ENCODE data around the gene KIF13A.

KIF13A gene

GRCh38 chr6:17872908-17873307, 114.5 kb downstream of the KIF13A start:
- H3K27me3 ChIP-seq (ENCODE audit: insufficient read depth, poor library complexity, severe bottlenecking), result no peaks in the 10 kb centered on the region
- no peak for TF ChIP-seq SPI1 (IDR thresholded peaks at IDR 0.05; ENCODE audit: borderline replicate concordance, low read depth)
- no peak for TF ChIP-seq REST (IDR thresholded peaks at IDR 0.05; ENCODE audit: insufficient replicate concordance, low read depth)
- no peak for TF ChIP-seq GABPA (IDR thresholded peaks at IDR 0.05; ENCODE audit: low read depth)
- no peak for TF ChIP-seq POLR2AphosphoS5 (IDR thresholded peaks at IDR 0.05; ENCODE audit: low read depth)
- TF ChIP-seq, protein P1, sequence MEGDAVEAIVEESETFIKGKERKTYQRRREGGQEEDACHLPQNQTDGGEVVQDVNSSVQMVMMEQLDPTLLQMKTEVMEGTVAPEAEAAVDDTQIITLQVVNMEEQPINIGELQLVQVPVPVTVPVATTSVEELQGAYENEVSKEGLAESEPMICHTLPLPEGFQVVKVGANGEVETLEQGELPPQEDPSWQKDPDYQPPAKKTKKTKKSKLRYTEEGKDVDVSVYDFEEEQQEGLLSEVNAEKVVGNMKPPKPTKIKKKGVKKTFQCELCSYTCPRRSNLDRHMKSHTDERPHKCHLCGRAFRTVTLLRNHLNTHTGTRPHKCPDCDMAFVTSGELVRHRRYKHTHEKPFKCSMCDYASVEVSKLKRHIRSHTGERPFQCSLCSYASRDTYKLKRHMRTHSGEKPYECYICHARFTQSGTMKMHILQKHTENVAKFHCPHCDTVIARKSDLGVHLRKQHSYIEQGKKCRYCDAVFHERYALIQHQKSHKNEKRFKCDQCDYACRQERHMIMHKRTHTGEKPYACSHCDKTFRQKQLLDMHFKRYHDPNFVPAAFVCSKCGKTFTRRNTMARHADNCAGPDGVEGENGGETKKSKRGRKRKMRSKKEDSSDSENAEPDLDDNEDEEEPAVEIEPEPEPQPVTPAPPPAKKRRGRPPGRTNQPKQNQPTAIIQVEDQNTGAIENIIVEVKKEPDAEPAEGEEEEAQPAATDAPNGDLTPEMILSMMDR (IDR thresholded peaks at IDR 0.05; ENCODE audit: insufficient read depth, low read length), result no peak
- H3K27ac ChIP-seq (replicated peaks), result no peak overlapping the region
- no peak for DNase-seq (ENCODE audit: low read depth in 1 of 2, low spot score in 1 of 2)
- H3K4me3 ChIP-seq (replicated peaks; ENCODE audit: insufficient read depth, low read length), result no peak overlapping the region

DNA sequence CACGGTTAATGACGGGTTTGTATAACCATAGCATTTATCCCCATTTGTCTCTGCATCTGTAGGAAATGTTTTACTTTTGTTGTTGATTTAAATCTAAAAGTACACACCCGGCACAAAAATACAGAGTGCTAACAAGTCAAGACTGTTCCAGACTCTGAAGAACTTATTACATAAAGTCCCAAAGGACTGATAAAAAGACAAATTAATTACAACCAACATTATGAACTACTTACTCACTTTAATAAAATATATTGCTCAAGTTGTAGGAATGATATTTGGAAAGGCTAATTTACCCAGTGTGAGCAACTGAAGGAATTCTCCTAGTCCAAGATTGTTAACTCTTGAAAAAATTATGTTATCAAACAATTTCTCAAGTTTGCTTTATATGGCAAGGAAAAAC, 115.6 kb downstream of the KIF13A start:
- TF ChIP-seq GABPA (IDR thresholded peaks at IDR 0.05; ENCODE audit: low read depth), result no peak
- TF ChIP-seq POLR2AphosphoS5 (IDR thresholded peaks at IDR 0.05; ENCODE audit: low read depth), result no peak
- TF ChIP-seq, protein P1 (IDR thresholded peaks at IDR 0.05; ENCODE audit: insufficient read depth, low read length), result no peak
- no peak for TF ChIP-seq REST (IDR thresholded peaks at IDR 0.05; ENCODE audit: insufficient replicate concordance, low read depth)
- TF ChIP-seq SPI1 (IDR thresholded peaks at IDR 0.05; ENCODE audit: borderline replicate concordance, low read depth), result no peak
- H3K27ac ChIP-seq (replicated peaks), result no peak overlapping the region
- H3K27me3 ChIP-seq (ENCODE audit: insufficient read depth, poor library complexity, severe bottlenecking), result no peaks in the 10 kb centered on the region
- no peak overlapping the region for H3K4me3 ChIP-seq (replicated peaks; ENCODE audit: insufficient read depth, low read length)
- DNase-seq (ENCODE audit: low read depth in 1 of 2, low spot score in 1 of 2), result no peak

DNA sequence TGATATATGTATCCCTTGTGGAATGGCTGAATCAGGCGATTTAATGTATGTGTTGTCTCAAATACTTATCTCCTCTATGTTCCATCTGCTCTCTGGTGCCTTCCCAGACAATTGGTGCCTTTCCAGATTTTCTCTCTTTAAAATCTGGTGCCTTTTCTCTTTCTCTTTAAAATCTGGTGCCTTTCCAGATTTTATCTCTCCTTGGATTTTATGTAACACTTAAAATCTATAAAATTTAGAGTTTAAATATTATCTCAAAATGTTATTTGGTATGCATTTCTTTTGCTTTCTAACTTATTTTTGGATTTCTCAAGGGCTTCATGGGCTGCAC, 116.3 kb downstream of the KIF13A start:
- Histone ChIP-seq H3K27me3 (ENCODE audit: insufficient read depth, poor library complexity, severe bottlenecking) (no peaks in the 10 kb centered on the region), H3K4me3 (replicated peaks; ENCODE audit: insufficient read depth, low read length) (no peak overlapping the region), H3K27ac (replicated peaks) (no peak overlapping the region)
- no peak for DNase-seq (ENCODE audit: low read depth in 1 of 2, low spot score in 1 of 2)
- TF ChIP-seq SPI1 (IDR thresholded peaks at IDR 0.05; ENCODE audit: borderline replicate concordance, low read depth) (no peak), POLR2AphosphoS5 (IDR thresholded peaks at IDR 0.05; ENCODE audit: low read depth) (no peak), REST (IDR thresholded peaks at IDR 0.05; ENCODE audit: insufficient replicate concordance, low read depth) (no peak), GABPA (IDR thresholded peaks at IDR 0.05; ENCODE audit: low read depth) (no peak)
- TF ChIP-seq, protein P1 (IDR thresholded peaks at IDR 0.05; ENCODE audit: insufficient read depth, low read length), result no peak

All from HL-60 (cell line).